ENCODE data around the gene PRODH2. TPM values are rescaled to one million over a fixed set of nuclear protein-coding genes. Genes with fewer than 3 reads are reported as not detected.

The PRODH2 gene
- total RNA-seq, 1 experiment from 2014 or later: not detected

DNA sequence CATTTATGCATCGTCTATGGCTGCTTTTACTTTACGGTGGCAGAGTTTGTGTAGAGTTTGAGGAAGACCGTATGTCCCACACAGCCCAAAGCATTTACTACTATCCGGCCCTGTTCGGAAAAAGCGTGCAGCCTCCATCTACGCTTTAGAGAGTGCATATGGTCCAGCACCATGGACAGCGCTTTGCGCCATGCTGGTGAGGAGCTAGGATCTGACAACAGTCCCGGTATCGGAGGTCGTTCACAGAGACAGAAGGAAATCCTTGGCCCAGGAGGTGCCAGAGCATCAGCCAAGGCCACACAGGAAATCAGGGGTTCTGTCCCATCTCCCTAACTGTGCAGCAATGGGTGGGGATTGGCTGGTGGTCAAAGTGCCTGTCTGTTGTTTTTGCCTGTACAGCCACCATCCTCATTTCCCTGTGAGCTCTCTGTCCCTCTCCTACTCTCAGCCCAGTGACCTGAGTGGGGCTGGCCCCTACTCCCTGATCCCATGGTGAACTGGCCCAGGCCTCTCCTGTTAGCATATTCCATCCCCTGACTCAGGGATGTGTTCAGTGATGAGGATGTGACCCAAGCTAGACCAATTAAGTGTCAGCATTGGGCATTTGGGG, 16.2 kb upstream of the PRODH2 start (continued):
- TF ChIP-seq ZNF138 (CRISPR knock-in tag; conservative IDR thresholded peaks at IDR 0.05): 0 out of 2 replicates have a peak, but pooled peaks have one; percentile 77
- TF ChIP-seq ARID4B (CRISPR knock-in tag; IDR thresholded peaks at IDR 0.05; ENCODE audit: borderline replicate concordance): peak; percentile 98
- peak; percentile 95 for TF ChIP-seq JUN (CRISPR knock-in tag; IDR thresholded peaks at IDR 0.05)
- no peak for TF ChIP-seq RELA (CRISPR knock-in tag; IDR thresholded peaks at IDR 0.05; ENCODE audit: borderline replicate concordance)
- TF ChIP-seq SMAD4 (CRISPR knock-in tag; IDR thresholded peaks at IDR 0.05): peak; percentile 92
- peak; percentile 85 for TF ChIP-seq FOXP1 (CRISPR knock-in tag; IDR thresholded peaks at IDR 0.05; ENCODE audit: borderline replicate concordance)
- TF ChIP-seq, protein P1, sequence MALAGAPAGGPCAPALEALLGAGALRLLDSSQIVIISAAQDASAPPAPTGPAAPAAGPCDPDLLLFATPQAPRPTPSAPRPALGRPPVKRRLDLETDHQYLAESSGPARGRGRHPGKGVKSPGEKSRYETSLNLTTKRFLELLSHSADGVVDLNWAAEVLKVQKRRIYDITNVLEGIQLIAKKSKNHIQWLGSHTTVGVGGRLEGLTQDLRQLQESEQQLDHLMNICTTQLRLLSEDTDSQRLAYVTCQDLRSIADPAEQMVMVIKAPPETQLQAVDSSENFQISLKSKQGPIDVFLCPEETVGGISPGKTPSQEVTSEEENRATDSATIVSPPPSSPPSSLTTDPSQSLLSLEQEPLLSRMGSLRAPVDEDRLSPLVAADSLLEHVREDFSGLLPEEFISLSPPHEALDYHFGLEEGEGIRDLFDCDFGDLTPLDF (CRISPR knock-in tag; IDR thresholded peaks at IDR 0.05): peak; percentile 91
- TF ChIP-seq, protein P2, sequence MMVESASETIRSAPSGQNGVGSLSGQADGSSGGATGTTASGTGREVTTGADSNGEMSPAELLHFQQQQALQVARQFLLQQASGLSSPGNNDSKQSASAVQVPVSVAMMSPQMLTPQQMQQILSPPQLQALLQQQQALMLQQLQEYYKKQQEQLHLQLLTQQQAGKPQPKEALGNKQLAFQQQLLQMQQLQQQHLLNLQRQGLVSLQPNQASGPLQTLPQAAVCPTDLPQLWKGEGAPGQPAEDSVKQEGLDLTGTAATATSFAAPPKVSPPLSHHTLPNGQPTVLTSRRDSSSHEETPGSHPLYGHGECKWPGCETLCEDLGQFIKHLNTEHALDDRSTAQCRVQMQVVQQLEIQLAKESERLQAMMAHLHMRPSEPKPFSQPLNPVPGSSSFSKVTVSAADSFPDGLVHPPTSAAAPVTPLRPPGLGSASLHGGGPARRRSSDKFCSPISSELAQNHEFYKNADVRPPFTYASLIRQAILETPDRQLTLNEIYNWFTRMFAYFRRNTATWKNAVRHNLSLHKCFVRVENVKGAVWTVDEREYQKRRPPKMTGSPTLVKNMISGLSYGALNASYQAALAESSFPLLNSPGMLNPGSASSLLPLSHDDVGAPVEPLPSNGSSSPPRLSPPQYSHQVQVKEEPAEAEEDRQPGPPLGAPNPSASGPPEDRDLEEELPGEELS (CRISPR knock-in tag; IDR thresholded peaks at IDR 0.05): peak; percentile 98
- TF ChIP-seq ZNF423 (CRISPR knock-in tag; IDR thresholded peaks at IDR 0.05): no peak
- TF ChIP-seq ZNF281 (CRISPR knock-in tag; IDR thresholded peaks at IDR 0.05): peak; percentile 81; the same call in 1 of the 2 replicates
- peak; percentile 82; the same call in 1 of the 2 replicates for TF ChIP-seq SMAD3 (CRISPR knock-in tag; IDR thresholded peaks at IDR 0.05; ENCODE audit: borderline replicate concordance)
- no peak for TF ChIP-seq NFATC4 (CRISPR knock-in tag; IDR thresholded peaks at IDR 0.05)
- TF ChIP-seq GABPB1 (CRISPR knock-in tag; IDR thresholded peaks at IDR 0.05): 0 out of 2 replicates have a peak, but pooled peaks have one; percentile 43
- TF ChIP-seq MYBL2 (CRISPR knock-in tag; IDR thresholded peaks at IDR 0.05): peak; percentile 50; the same call in 1 of the 2 replicates
- peak; percentile 46; the same call in 1 of the 2 replicates for TF ChIP-seq ZNF263 (CRISPR knock-in tag; IDR thresholded peaks at IDR 0.05; ENCODE audit: low read depth)
- no peak for TF ChIP-seq ATF1 (CRISPR knock-in tag; IDR thresholded peaks at IDR 0.05)
- TF ChIP-seq ZNF219 (CRISPR knock-in tag; IDR thresholded peaks at IDR 0.05; ENCODE audit: borderline replicate concordance): peak; percentile 92
- TF ChIP-seq TEAD4 (CRISPR knock-in tag; IDR thresholded peaks at IDR 0.05): peak; percentile 95
- peak; percentile 83; the same call in 1 of the 2 replicates for TF ChIP-seq ZBTB43 (CRISPR knock-in tag; IDR thresholded peaks at IDR 0.05)
- TF ChIP-seq FOXK1 (CRISPR knock-in tag; IDR thresholded peaks at IDR 0.05): peak; percentile 92
- TF ChIP-seq ZNF512 (CRISPR knock-in tag; IDR thresholded peaks at IDR 0.05; ENCODE audit: borderline replicate concordance): no peak
- TF ChIP-seq ATF3 (CRISPR knock-in tag; conservative IDR thresholded peaks at IDR 0.05): no peak
- TF ChIP-seq NFYB (CRISPR knock-in tag; conservative IDR thresholded peaks at IDR 0.05; ENCODE audit: low read depth): peak; percentile 51
- TF ChIP-seq SP1 (CRISPR knock-in tag; conservative IDR thresholded peaks at IDR 0.05): peak; percentile 55
- TF ChIP-seq ZNF121 (CRISPR knock-in tag; IDR thresholded peaks at IDR 0.05): peak; percentile 87

Data from WTC11 (cell line).